GM23338 (cell line): ENCODE data around the gene POLR2H. TPM values are rescaled to one million over a fixed set of nuclear protein-coding genes. Genes with fewer than 3 reads are reported as not detected.

Experiments
- ATAC-seq: fragments of 200-7000 bp; cut with Tn5 transposase; 3 replicates; pipeline ENCODE4 v1.9.1; 2020
- DNase-seq: peaks from one replicate; pipeline ENCODE4 v3.0.0-alpha.2; 2015; ENCODE audit warnings: low spot score
- H2AFZ ChIP-seq: fragments of 200-600 bp; sonication (generic); 2 replicates; pipeline ENCODE4 v1.8.0; 2016; ENCODE audit warnings: antibody characterized with exemption, mild to moderate bottlenecking, moderate library complexity
- H3F3A ChIP-seq: fragments of 200-600 bp; sonication (generic); replicated peaks from 2 replicates; pipeline ENCODE4 v1.8.0; 2017; ENCODE audit warnings: antibody characterized with exemption, mixed run types, low read depth
- H3K27ac ChIP-seq: fragments of 200-600 bp; sonication (generic); 2 replicates; pipeline ENCODE4 v1.6.1; 2016; ENCODE audit warnings: low read depth
- H3K27me3 ChIP-seq: fragments of 200-600 bp; sonication (generic); 2 replicates; pipeline ENCODE4 v1.8.0; 2016; ENCODE audit warnings: mild to moderate bottlenecking, mixed run types, moderate library complexity; ENCODE audit not compliant: insufficient read depth
- H3K36me3 ChIP-seq: fragments of 200-600 bp; sonication (generic); 2 replicates; pipeline ENCODE4 v1.8.0; 2016; ENCODE audit warnings: mild to moderate bottlenecking; ENCODE audit not compliant: insufficient read depth
- H3K4me1 ChIP-seq: fragments of 200-600 bp; sonication (generic); 2 replicates; pipeline ENCODE4 v1.8.0; 2016; ENCODE audit warnings: mild to moderate bottlenecking, moderate library complexity; ENCODE audit not compliant: insufficient read depth
- H3K4me2 ChIP-seq: fragments of 200-600 bp; sonication (generic); 2 replicates; pipeline ENCODE4 v1.7.1; 2017; ENCODE audit warnings: mixed run types
- H3K4me3 ChIP-seq: fragments of 200-600 bp; sonication (generic); 2 replicates; pipeline ENCODE4 v1.6.1; 2016; ENCODE audit warnings: mixed run types
- H3K79me2 ChIP-seq: fragments of 200-600 bp; sonication (generic); replicated peaks from 2 replicates; pipeline ENCODE4 v1.8.0; 2017; ENCODE audit warnings: mild to moderate bottlenecking; ENCODE audit not compliant: insufficient read depth
- H3K9me2 ChIP-seq: fragments of 200-600 bp; sonication (generic); 2 replicates; pipeline ENCODE4 v1.8.0; 2017; ENCODE audit not compliant: insufficient read depth
- H4K20me1 ChIP-seq: fragments of 200-600 bp; sonication (generic); replicated peaks from 2 replicates; pipeline ENCODE4 v1.8.0; 2017; ENCODE audit warnings: mild to moderate bottlenecking; ENCODE audit not compliant: insufficient read depth
- H3K27ac Mint-ChIP-seq: 2 replicates; pipeline ENCODE4 v1.8.0; 2020; ENCODE audit warnings: inconsistent platforms, mild to moderate bottlenecking, moderate library complexity, mixed read lengths
- H3K27me3 Mint-ChIP-seq: 3 replicates; pipeline ENCODE4 v1.8.0; 2022; ENCODE audit warnings: low read depth, mild to moderate bottlenecking, moderate library complexity, mixed read lengths, inconsistent platforms; ENCODE audit not compliant: insufficient read depth, poor library complexity
- H3K36me3 Mint-ChIP-seq: 3 replicates; pipeline ENCODE4 v1.8.0; 2021; ENCODE audit warnings: low read depth, mild to moderate bottlenecking, inconsistent platforms, moderate library complexity, mixed read lengths
- H3K4me1 Mint-ChIP-seq: 3 replicates; pipeline ENCODE4 v1.8.0; 2020; ENCODE audit warnings: mild to moderate bottlenecking, inconsistent platforms, mixed read lengths
- H3K4me3 Mint-ChIP-seq: 3 replicates; pipeline ENCODE4 v1.8.0; 2021; ENCODE audit warnings: moderate library complexity, mild to moderate bottlenecking, inconsistent platforms, mixed read lengths
- H3K9me3 Mint-ChIP-seq: 3 replicates; pipeline ENCODE4 v1.8.0; 2020; ENCODE audit warnings: moderate library complexity, mild to moderate bottlenecking, inconsistent platforms, mixed read lengths
- CREB1 ChIP-seq: fragments of 250-450 bp; sonication (Bioruptor Pico); IDR thresholded peaks from 2 replicates; pipeline ENCODE4 v1.5.0; 2020; ENCODE audit warnings: low read depth, mild to moderate bottlenecking, moderate library complexity
- CTCF ChIP-seq, 2 experiments: fragments of 200-600 bp in 1 of 2; sonication (generic) in 1 of 2; conservative IDR thresholded peaks; 2 replicates each; pipeline versions ENCODE4 v1.5.1 to v1.6.1; 2016 to 2017; ENCODE audit warnings: antibody characterized with exemption in 2 of 2, low read depth in 2 of 2, mild to moderate bottlenecking in 2 of 2, moderate library complexity in 1 of 2
- EZH2 ChIP-seq: fragments of 200-600 bp; sonication (generic); IDR thresholded peaks from one replicate; pipeline ENCODE4 v1.8.0; 2017; ENCODE audit warnings: antibody characterized with exemption, mild to moderate bottlenecking, low read depth; ENCODE audit not compliant: unreplicated experiment
- JUNB ChIP-seq: IDR thresholded peaks from one replicate; pipeline ENCODE4 v1.6.1; 2016; ENCODE audit warnings: antibody characterized with exemption; ENCODE audit not compliant: unreplicated experiment
- POLR2AphosphoS5 ChIP-seq: IDR thresholded peaks from 2 replicates; pipeline ENCODE4 v1.6.1; 2016; ENCODE audit warnings: antibody characterized with exemption, low read depth
- STAT1 ChIP-seq: IDR thresholded peaks from one replicate; pipeline ENCODE4 v1.6.1; 2016; ENCODE audit warnings: antibody characterized with exemption; ENCODE audit not compliant: unreplicated experiment
- ZNF331 ChIP-seq: fragments of 250-450 bp; sonication (Bioruptor Pico); IDR thresholded peaks from 2 replicates; pipeline ENCODE4 v1.5.0; 2020; ENCODE audit warnings: low read depth, mild to moderate bottlenecking, moderate library complexity
- polyA plus RNA-seq: library from polyadenylated mRNA; unstranded; fragments of >200 nt; fragmentation: Nextera tagmentation; extraction: Ambion mirVana; gene quantifications from 2 replicates; pipeline ENCODE4 v1.2.1, GENCODE V29; 2016
- total RNA-seq: library from RNA; depleted of rRNA; stranded (reverse); fragments of >200 nt; shearing (Covaris generic); gene quantifications from 2 replicates; pipeline ENCODE4 v1.2.3, GENCODE V29; 2014
- TF ChIP-seq, protein P1 (sequence below): IDR thresholded peaks from 2 replicates; pipeline ENCODE4 v1.6.1; 2016; ENCODE audit warnings: antibody characterized with exemption

POLR2H gene
- total and polyA plus RNA-seq, 2 experiments from 2014 or later, result 190 to 199 TPM

GRCh38 chr3:184361932-184362667 lies 590 bp downstream of the POLR2H start:
- peak overlapping the region; percentile 99 for H3K4me3 Mint-ChIP-seq
- peaks cover 36% of the 10 kb centered on the region for H3K36me3 Mint-ChIP-seq
- Histone ChIP-seq H3K27ac (peak overlapping the region; percentile 88), H3K27me3 (peaks cover 14% of the 10 kb centered on the region), H2AFZ (peak overlapping the region; percentile 43; the same call in 1 of the 2 replicates), H3K4me3 (peak overlapping the region; percentile 82), H3K9me2 (no peaks in the 10 kb centered on the region), H3K4me2 (peak overlapping the region; percentile 96), H3K79me2 (peaks cover 26% of the 10 kb centered on the region), H3K36me3 (peaks cover 11% of the 10 kb centered on the region), H4K20me1 (peaks cover 3% of the 10 kb centered on the region; the same call in 1 of the 2 replicates), H3F3A (peaks cover 3% of the 10 kb centered on the region; the same call in 1 of the 2 replicates), H3K4me1 (peaks cover 19% of the 10 kb centered on the region)
- ATAC-seq (peak; percentile 18), DNase-seq (peak; percentile 54)
- peaks cover 22% of the 10 kb centered on the region for H3K27me3 Mint-ChIP-seq
- TF ChIP-seq ZNF331 (CRISPR knock-in tag), result no peak
- TF ChIP-seq EZH2, result no peak
- no peak for TF ChIP-seq JUNB
- no peak for TF ChIP-seq CTCF (conservative IDR thresholded peaks at IDR 0.05; ENCODE audit: low read depth in 2 of 2)
- TF ChIP-seq STAT1, result no peak
- H3K4me1 Mint-ChIP-seq, result peaks cover 25% of the 10 kb centered on the region
- peaks cover 2% of the 10 kb centered on the region; the same call in 1 of the 3 replicates for H3K9me3 Mint-ChIP-seq
- H3K27ac Mint-ChIP-seq, result peak overlapping the region; percentile 90

DNA sequence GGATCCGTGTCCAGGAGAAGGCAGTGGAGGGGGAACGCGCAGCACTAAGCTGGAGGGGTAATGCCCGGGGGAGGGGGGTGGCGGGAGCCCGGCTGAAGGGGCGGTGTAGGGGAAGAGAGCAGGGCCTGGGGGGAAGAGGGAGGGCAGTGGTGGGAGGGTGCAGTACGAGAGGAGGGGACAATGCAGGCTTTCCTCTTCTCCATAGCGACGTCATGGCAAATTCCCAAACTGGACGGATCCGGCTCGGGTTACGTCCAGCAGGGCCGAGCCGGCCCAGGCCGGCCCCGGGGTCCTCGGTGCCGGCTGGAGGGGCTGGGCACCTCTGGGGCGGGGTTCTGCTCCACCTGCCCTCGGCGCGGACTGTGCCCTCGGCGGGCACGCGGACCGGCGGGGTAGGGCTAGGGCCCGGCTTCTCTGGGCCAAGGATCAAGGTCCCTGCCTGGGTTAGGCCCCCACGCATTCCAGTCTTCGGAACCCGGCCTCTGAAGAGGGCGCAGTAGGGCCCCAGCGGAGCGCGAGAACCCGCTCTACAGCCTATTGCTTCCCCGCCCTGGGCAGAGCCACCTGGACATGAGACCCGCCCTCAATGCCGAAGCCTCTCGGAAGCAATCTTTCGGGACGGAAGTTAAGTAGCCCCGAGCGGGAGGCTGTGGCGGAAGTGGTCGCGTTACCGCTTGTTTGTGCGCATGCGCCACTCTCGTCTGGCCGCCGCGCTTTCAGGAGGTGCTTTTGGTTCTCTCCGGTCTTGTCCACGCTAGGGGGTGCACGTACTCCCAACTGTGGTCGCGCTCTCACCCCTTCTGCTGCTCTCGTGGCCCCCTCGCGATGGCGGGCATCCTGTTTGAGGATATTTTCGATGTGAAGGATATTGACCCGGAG lies 1.4 kb downstream of the POLR2H start:
- Histone ChIP-seq H3K79me2 (peaks cover 26% of the 10 kb centered on the region), H3K4me1 (peaks cover 19% of the 10 kb centered on the region), H3K4me2 (peak overlapping the region; percentile 96), H3K9me2 (no peaks in the 10 kb centered on the region), H3F3A (peaks cover 3% of the 10 kb centered on the region; the same call in 1 of the 2 replicates), H3K36me3 (peaks cover 17% of the 10 kb centered on the region), H3K27me3 (peaks cover 14% of the 10 kb centered on the region), H2AFZ (peak overlapping the region; percentile 43; the same call in 1 of the 2 replicates), H3K4me3 (peak overlapping the region; percentile 82), H3K27ac (peak overlapping the region; percentile 90), H4K20me1 (peaks cover 3% of the 10 kb centered on the region; the same call in 1 of the 2 replicates)
- Mint-ChIP-seq H3K9me3 (peaks cover 2% of the 10 kb centered on the region; the same call in 1 of the 3 replicates), H3K4me1 (peaks cover 25% of the 10 kb centered on the region), H3K36me3 (peaks cover 44% of the 10 kb centered on the region), H3K27ac (peak overlapping the region; percentile 97), H3K27me3 (peaks cover 22% of the 10 kb centered on the region), H3K4me3 (peak overlapping the region; percentile 99)
- TF ChIP-seq ZNF331 (CRISPR knock-in tag) (no peak), POLR2AphosphoS5 (peak; percentile 90), STAT1 (no peak), CTCF (conservative IDR thresholded peaks at IDR 0.05; ENCODE audit: low read depth in 2 of 2) (peak; percentile 45 to 71), CREB1 (CRISPR knock-in tag) (peak; percentile 66)
- TF ChIP-seq, protein P1, sequence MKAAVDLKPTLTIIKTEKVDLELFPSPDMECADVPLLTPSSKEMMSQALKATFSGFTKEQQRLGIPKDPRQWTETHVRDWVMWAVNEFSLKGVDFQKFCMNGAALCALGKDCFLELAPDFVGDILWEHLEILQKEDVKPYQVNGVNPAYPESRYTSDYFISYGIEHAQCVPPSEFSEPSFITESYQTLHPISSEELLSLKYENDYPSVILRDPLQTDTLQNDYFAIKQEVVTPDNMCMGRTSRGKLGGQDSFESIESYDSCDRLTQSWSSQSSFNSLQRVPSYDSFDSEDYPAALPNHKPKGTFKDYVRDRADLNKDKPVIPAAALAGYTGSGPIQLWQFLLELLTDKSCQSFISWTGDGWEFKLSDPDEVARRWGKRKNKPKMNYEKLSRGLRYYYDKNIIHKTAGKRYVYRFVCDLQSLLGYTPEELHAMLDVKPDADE, result peak; percentile 83
- ATAC-seq, result peak; percentile 73
- peak; percentile 99 for DNase-seq
